Endodermal cell (in vitro differentiated cells): ENCODE results near the gene RMND1. TPM values are rescaled to one million over a fixed set of nuclear protein-coding genes. Genes with fewer than 3 reads are reported as not detected.

Experiments used
- DNase-seq: peaks from one replicate; pipeline ENCODE4 v3.0.0-alpha.2; 2017
- H3K27ac ChIP-seq: 2 replicates; pipeline ENCODE4 v1.5.1; 2013; ENCODE audit warnings: mild to moderate bottlenecking, low read depth, low read length, moderate library complexity
- H3K27me3 ChIP-seq: 2 replicates; pipeline ENCODE4 v1.6.1; 2013; ENCODE audit warnings: mild to moderate bottlenecking, low read length, moderate library complexity; ENCODE audit not compliant: insufficient read depth, control insufficient read depth, poor library complexity, severe bottlenecking
- H3K36me3 ChIP-seq: 2 replicates; pipeline ENCODE4 v1.7.0; 2013; ENCODE audit warnings: mild to moderate bottlenecking, low read length, moderate library complexity; ENCODE audit not compliant: control insufficient read depth, insufficient read depth
- H3K4me1 ChIP-seq: one replicate; pipeline ENCODE4 v1.7.0; 2013; ENCODE audit warnings: low read length; ENCODE audit not compliant: control insufficient read depth, insufficient read depth
- H3K4me3 ChIP-seq: 2 replicates; pipeline ENCODE4 v1.5.1; 2013; ENCODE audit warnings: mild to moderate bottlenecking, low read length, moderate library complexity
- H3K9ac ChIP-seq: 2 replicates; pipeline ENCODE4 v1.6.1; 2013; ENCODE audit warnings: mild to moderate bottlenecking, low read length, moderate library complexity; ENCODE audit not compliant: poor library complexity, severe bottlenecking; ENCODE audit errors: extremely low read depth
- H3K9me3 ChIP-seq: 2 replicates; pipeline ENCODE4 v1.6.1; 2013; ENCODE audit warnings: mild to moderate bottlenecking, low read length, moderate library complexity; ENCODE audit not compliant: control insufficient read depth
- H3K27ac Mint-ChIP-seq: 2 replicates; pipeline ENCODE4 v1.8.0; 2020; ENCODE audit warnings: mixed read lengths
- H3K27me3 Mint-ChIP-seq: 2 replicates; pipeline ENCODE4 v1.8.0; 2021; ENCODE audit warnings: mild to moderate bottlenecking, mixed read lengths; ENCODE audit not compliant: insufficient read depth
- H3K36me3 Mint-ChIP-seq: 2 replicates; pipeline ENCODE4 v1.8.0; 2020; ENCODE audit warnings: low read depth, mixed read lengths
- H3K4me1 Mint-ChIP-seq: 2 replicates; pipeline ENCODE4 v1.8.0; 2020; ENCODE audit warnings: mixed read lengths
- H3K4me3 Mint-ChIP-seq: 2 replicates; pipeline ENCODE4 v1.8.0; 2020; ENCODE audit warnings: mild to moderate bottlenecking, moderate library complexity, mixed read lengths
- H3K9me3 Mint-ChIP-seq: 2 replicates; pipeline ENCODE4 v1.8.0; 2020; ENCODE audit warnings: mild to moderate bottlenecking, mixed read lengths
- CTCF ChIP-seq: fragments of 200-600 bp; sonication (generic); conservative IDR thresholded peaks from 2 replicates; pipeline ENCODE4 v1.5.0; 2021; ENCODE audit warnings: antibody characterized with exemption, mild to moderate bottlenecking
- WGBS, 2 experiments: methylation state at CpG; one replicate each; pipeline versions ENCODE4 v1.1.5 to v1.1.7; 2013; ENCODE audit warnings: missing lambda C conversion rate in 2 of 2, mixed read lengths in 1 of 2; ENCODE audit not compliant: insufficient coverage in 1 of 2, insufficient read length in 1 of 2; 5-methylcytosine and 5-hydroxymethylcytosine counted together
- total RNA-seq, 2 donors: library from RNA; stranded (reverse); fragmentation: NEBNext Ultra II Directional in 1 of 2; extraction: Animal tissue kit (Norgen Biotek cat#: 25700) in 1 of 2; gene quantifications; 2 replicates in 1 of 2; 3 replicates in 1 of 2; pipeline ENCODE4 v1.2.1, GENCODE V29; 2021

Gene RMND1
- total RNA-seq, 2 donors from 2014 or later = 40.8 to 45.4 TPM

- Histone ChIP-seq H3K4me3 (peak overlapping the region; percentile 85), H3K9ac (peak overlapping the region; percentile 68), H3K4me1 (peaks cover 3% of the 10 kb centered on the region), H3K27ac (no peak overlapping the region), H3K27me3 (peaks cover 17% of the 10 kb centered on the region), H3K9me3 (no peaks in the 10 kb centered on the region), H3K36me3 (no peaks in the 10 kb centered on the region)
- Mint-ChIP-seq H3K4me1 (peaks cover 6% of the 10 kb centered on the region), H3K4me3 (peak overlapping the region; percentile 71), H3K27me3 (peaks cover 44% of the 10 kb centered on the region), H3K9me3 (no peaks in the 10 kb centered on the region), H3K36me3 (no peaks in the 10 kb centered on the region), H3K27ac (no peak overlapping the region)
- no peak for DNase-seq
- WGBS, 2 experiments = 62 to 65% methylated on average over 15 to 16 of the region's 16 CpGs
- no peak for TF ChIP-seq CTCF
Observed at GRCh38 chr6:151493161-151493803, 41.4 kb upstream of the RMND1 start.

DNA sequence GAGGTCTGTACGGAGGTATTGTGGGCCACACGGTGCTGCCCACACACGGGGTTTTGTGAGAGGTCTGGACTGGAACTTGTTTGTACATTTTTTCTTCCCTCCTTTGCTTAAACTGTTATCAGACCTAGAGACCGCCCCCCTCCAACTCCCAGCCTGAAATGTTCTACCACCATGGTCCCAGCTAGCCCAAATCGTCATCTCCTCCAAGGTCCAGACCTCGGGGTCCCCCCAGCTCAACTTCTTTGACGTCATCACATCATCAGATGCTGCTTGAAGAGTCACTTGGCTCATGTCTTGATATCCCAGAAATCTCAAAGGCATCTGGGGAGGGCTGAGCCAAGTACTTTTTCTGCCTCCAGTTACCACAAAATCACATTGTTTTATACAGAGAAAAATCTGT is 39.1 kb upstream of the RMND1 start:
- Mint-ChIP-seq H3K36me3 (no peaks in the 10 kb centered on the region), H3K4me3 (no peak overlapping the region), H3K4me1 (peaks cover 6% of the 10 kb centered on the region), H3K27me3 (peaks cover 36% of the 10 kb centered on the region), H3K27ac (no peak overlapping the region), H3K9me3 (no peaks in the 10 kb centered on the region)
- Histone ChIP-seq H3K9me3 (no peaks in the 10 kb centered on the region), H3K36me3 (no peaks in the 10 kb centered on the region), H3K27me3 (peaks cover 17% of the 10 kb centered on the region), H3K4me3 (no peak overlapping the region), H3K4me1 (no peaks in the 10 kb centered on the region), H3K9ac (no peak overlapping the region), H3K27ac (no peak overlapping the region)
- no peak for DNase-seq
- WGBS, 2 experiments = 89 to 93% methylated on average over 7 of the region's 7 CpGs
- TF ChIP-seq CTCF = no peak

- Histone ChIP-seq H3K4me3 (no peak overlapping the region), H3K9ac (no peak overlapping the region), H3K9me3 (no peaks in the 10 kb centered on the region), H3K36me3 (no peaks in the 10 kb centered on the region), H3K27me3 (peaks cover 4% of the 10 kb centered on the region), H3K4me1 (no peaks in the 10 kb centered on the region), H3K27ac (no peak overlapping the region)
- no peak for DNase-seq
- Mint-ChIP-seq H3K4me3 (no peak overlapping the region), H3K36me3 (no peaks in the 10 kb centered on the region), H3K9me3 (no peaks in the 10 kb centered on the region), H3K27ac (no peak overlapping the region), H3K27me3 (peaks cover 15% of the 10 kb centered on the region), H3K4me1 (no peaks in the 10 kb centered on the region)
- no peak for TF ChIP-seq CTCF
- WGBS, 2 experiments = 93 to 97% methylated on average over 2 of the region's 2 CpGs
Observed at GRCh38 chr6:151488226-151488625, 36.3 kb upstream of the RMND1 start.
